NT2/D1 (cell line): ENCODE data around the gene FAM47A.

Experiments used
- SUZ12 ChIP-seq: IDR thresholded peaks from 2 replicates; pipeline ENCODE4 v1.6.1; 2011; ENCODE audit not compliant: insufficient read length, insufficient read depth; ENCODE audit errors: extremely low read depth
- YY1 ChIP-seq: IDR thresholded peaks from 2 replicates; pipeline ENCODE4 v1.6.1; 2011; ENCODE audit not compliant: insufficient read length, insufficient read depth
- ZNF274 ChIP-seq: IDR thresholded peaks from 2 replicates; pipeline ENCODE4 v1.6.1; 2011; ENCODE audit warnings: mild to moderate bottlenecking, low read depth, low read length

DNA sequence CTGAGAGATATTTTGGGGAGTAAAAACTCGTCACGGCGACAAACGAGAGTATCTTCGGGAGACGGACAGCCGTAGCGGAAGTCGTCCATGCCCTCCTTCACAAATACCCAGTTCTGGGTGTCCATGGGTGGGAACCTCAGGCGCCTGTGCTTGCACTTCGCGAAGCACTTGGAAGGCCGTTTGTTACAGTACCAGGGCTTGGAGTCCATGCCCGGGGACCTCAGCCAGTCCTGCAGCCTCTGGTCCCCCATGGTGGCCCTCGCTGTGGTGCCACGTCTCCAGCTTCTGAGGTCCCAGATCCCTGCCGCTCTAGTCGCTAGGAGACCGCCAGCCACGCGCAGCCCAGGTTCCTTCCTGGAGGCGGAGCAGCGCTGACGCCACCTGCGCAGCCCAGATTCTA is at the start of gene FAM47A:
- no peak for TF ChIP-seq YY1
- TF ChIP-seq SUZ12 = no peak
- TF ChIP-seq ZNF274 = no peak
